ENCODE measurements around the gene RAPGEF4.
A peak's percentile ranks its signal among the peaks of the same experiment; 100 is the strongest.

RAPGEF4 gene

DNA sequence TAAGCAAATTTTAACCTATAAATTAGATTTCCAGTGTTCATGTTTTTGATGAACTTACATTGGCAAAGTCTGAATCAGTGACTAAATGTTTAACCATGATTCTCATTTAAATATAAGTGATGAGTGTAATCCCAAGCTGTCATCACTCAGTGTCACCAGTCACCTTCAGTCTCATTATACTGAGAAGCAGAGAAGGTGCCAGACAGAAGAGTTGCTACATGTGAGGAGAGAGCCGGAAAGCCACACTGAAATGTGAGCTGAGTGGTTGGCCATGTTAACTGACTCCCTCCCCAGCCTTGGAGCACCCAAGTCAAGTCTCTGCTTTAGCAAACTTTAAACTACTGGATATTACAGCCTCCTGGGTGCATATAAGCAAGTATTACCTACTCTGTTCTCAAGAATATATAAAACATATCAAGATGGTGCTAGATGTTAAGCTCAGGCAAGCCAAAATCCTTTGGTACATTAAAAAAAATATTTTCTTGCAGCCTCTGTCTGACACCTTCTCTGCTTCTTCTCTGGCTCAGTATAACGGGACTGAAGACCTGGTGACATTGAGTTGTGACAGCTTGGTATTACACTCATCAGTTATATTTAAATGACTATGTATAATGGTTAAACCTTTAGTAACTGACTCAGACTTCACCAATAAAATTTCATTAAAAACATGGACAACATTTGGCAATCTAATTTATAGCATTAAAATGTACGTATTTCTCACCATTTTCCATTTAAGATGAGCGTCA is 264.2 kb downstream of the RAPGEF4 start:
- DNase-seq (ENCODE audit: low read depth) = no peak

GRCh38 chr2:173001664-173002604 is 266.3 kb downstream of the RAPGEF4 start:
- no peak for DNase-seq (ENCODE audit: low read depth)

DNA sequence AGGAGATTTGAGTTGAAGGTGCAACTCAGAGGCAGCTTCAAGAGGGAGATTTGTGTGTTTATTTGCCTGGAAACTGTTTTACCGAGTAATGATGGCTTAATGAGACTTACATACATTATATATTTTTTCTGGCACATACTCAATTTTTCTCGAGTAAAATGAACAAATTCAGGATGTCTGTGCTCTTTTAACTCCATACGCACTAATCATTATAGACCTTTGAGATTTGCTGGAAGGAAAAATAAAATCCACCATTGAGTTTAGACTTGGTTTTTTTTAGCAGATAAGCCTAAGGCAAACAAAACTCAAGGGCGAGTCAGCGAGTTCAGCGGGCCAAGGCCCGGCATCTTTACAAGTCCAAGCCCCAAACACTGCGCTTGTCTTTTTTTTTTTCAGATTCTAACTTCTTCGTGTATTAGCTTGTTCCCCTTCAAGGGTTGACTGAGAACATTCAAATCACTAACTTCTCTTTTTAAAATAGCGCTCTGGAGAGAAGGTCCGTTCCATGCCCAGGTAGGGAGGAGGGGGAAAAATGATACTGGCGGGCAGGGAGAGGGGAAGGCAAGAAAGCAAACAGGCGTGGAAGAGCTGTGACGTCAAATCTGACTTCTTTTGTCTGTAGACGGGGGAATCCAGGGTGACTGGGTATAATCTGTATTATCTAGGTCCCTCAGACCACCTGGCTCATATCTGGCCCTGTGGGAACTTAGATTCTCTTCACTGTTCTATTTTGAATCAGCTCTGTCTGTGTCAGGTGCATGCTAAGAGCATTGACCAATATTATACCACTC is 267.3 kb downstream of the RAPGEF4 start:
- no peak for DNase-seq (ENCODE audit: low read depth)

DNA sequence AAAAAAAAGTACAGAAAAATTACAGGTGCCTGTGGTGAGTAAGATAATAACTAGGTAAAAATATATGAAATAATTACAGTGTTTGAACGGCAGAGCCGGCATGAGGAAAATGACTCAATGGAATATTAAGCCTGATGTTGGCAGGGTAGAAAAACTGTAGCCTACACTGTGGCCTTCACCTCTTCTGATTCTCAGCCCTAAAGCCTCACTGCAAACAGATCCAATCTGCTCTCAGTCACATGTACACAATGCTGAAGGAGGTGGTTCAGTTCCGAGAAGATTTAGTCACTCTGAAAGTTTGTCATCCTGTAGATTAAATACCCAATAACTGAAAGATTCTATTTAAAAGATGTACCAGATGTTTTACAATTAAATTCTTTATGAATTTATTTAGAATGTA is 273.1 kb downstream of the RAPGEF4 start:
- no peak for DNase-seq (ENCODE audit: low read depth)

GRCh38 chr2:173010233-173010632 is 274.6 kb downstream of the RAPGEF4 start:
- no peak for DNase-seq (ENCODE audit: low read depth)

- DNase-seq (ENCODE audit: low read depth) = no peak
Measured at GRCh38 chr2:173016451-173016850, 280.8 kb downstream of the RAPGEF4 start.

DNA sequence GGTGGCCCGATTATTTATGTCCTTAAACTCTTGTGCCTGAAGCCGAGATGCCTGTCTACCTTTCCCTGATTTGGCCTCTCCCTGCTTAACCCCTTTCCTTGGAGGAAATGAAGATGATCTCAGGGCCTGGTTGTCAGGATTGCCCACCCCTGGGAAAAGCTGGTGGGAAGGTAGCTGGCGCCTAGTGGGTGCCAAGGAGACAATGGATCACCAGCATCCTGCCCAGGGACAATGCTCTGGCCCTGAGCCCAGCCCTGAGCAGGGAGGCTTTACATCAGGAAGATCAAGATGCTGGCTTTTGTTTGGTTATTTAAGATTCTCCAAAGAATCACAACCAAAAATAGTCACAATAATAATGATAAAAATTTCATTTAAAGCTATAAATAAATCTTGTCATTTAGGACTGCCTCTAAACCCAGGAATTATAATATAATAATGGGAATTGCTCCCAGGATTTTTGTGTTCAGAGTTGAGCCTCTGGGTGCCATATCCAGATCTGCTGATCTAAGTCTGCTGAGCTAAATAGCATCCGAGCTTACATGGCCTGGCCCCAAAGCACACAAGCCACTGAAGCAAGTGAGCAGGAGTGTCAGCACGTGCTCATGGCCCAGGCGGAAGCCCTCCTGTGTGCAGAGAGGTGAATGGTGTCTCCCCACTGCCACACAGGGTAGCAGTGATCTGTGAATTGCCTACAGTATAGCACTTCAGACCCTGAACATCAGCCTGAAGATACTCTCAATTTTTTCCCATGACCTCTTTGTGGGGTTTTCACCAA is 282.2 kb downstream of the RAPGEF4 start:
- DNase-seq (ENCODE audit: low read depth) = no peak

- no peak for DNase-seq (ENCODE audit: low read depth)
Measured at GRCh38 chr2:173019755-173020154, 284.1 kb downstream of the RAPGEF4 start.

- DNase-seq (ENCODE audit: low read depth) = no peak
Measured at GRCh38 chr2:173021939-173022371, 286.3 kb downstream of the RAPGEF4 start.

- DNase-seq (ENCODE audit: low read depth) = no peak
Measured at GRCh38 chr2:173023718-173024117, 288.1 kb downstream of the RAPGEF4 start.

GRCh38 chr2:173026479-173026878 is 290.8 kb downstream of the RAPGEF4 start:
- no peak for DNase-seq (ENCODE audit: low read depth)

DNA sequence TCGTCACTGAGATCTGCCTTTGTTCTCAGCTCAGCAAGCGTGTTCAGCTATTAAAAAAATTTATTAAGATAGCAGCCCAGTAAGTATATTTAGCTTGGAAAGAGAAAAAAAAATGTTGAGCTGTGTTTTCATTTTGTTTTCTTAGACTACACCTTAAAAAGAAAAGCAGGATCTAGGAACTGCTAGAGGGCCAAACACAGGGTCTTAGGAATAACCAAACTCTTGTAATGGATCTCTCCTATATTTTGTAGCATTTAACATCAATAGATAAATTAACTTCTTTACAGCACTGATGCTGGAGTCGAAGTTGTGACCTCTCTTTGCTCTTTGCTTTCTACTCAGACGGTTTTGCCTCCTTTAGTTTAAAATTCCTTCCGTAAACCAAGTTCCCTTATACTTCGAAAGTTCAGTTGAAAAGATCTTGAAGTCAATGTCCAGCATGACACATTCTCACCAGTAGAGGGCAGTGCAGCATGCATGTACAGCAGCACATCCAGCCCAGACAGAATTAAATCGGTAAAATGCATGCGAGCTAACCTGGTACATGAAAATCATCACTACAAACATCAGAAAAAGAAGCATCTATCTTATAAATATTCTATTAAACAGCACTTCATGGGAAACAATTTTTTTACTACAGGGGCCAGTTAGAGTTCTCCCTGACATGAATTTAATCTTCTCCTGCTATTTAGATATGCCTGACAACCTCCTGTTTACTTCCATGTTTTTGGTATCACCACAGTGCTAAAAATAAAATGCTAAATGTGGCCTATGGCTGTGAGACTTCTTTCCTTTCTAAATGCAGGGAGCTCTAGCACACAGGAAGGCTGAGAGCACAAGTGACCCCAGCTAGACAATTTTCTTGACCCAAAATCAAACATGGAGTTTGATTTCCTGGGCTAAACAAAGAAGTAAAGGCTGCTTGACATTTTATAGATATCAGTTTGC is 291.8 kb downstream of the RAPGEF4 start:
- peak; percentile 41 for DNase-seq (ENCODE audit: low read depth)

GRCh38 chr2:173028141-173028540 is 292.5 kb downstream of the RAPGEF4 start:
- DNase-seq (ENCODE audit: low read depth) = no peak

- no peak for DNase-seq (ENCODE audit: low read depth)
Measured at GRCh38 chr2:173028671-173029070, 293.0 kb downstream of the RAPGEF4 start.

DNA sequence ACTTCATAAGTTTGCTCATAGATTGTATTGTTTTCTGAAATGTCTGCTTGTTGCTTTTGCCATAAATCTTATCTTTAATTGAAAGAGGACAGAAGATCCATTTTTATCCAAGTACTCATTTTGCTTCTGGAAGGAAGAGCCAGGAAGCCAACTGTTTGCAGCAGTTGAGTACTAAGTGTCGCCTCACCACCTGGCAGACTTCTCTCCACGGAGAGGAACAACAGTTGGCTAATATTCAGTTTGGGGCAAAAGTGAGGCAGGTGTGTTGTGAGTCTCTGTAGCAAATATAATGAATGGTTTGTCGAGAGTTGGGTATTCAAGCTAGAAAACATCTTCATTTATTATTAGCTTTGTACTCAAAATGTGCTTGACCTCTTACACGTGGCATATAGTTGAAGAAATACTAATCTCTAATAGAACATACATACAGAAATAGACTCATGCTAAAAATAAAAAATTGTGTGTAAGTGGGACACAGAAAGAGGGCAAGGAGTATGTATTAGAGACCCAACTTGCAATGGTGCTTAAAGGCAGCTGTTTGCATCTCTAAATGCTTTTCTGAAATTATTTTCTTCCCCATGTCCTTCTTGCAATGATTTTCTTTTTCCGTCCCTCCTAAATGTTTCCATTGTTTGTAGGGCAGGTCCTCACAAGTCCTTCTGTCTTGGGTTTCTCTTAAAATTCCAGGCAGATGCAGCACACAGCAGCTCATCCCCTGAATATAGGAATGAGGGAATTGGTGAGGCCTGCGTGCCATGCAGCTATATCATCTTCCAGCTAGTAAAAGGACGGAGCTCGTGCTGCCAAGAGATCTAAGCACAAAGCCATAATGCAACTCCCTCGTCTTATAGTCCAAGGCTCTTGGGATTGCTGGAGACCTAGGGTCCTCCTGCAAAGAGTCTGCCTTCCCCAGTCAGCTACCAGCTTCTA is 295.2 kb downstream of the RAPGEF4 start:
- DNase-seq (ENCODE audit: low read depth) = no peak

DNA sequence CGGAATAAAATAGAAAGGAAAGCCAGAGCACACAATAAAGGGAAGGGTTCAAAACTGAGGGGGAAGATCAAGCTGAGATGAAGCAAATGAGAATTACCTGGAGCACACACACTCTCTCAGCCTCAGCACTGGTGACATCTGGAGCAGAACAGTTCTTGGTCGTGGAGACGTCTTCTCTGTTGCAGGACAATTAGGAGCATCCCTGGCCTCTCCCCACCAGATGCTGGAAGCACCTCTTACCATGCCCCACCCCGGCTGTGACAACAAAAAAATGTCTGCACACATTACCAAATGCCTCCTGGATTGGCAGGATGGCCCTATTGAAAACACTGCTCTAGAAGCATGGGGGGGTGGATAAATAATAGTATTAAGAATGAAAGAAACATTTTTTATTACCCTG is 296.4 kb downstream of the RAPGEF4 start:
- DNase-seq (ENCODE audit: low read depth) = no peak

DNA sequence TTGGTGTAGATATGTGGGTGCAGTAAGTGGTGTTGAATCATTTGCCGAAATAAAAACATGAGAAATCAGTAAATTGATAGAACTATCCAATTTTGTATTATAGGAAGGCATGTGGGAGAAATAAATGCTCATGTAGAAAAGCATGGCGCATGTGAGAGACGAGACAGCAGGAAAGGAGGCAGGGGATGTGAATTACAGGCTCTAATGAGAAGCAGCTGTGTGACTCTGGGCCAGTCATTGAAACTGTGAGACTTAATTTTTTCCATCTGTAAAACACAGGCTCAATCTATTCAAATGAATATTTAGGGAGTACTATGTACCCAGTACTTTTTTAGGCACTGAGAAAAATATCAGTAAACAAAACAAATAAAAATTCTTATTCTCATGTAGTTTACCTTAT is 297.4 kb downstream of the RAPGEF4 start:
- DNase-seq (ENCODE audit: low read depth) = no peak

GRCh38 chr2:173034143-173034542 is 298.5 kb downstream of the RAPGEF4 start:
- no peak for DNase-seq (ENCODE audit: low read depth)

Measured in activated T-helper 1 cell treated with Interleukin-2 at 50 U/mL for 16 hours (primary cell).